Endothelial cell of umbilical vein (primary cell): ENCODE measurements around the gene MPG.

Experiments used
- CTCF ChIP-seq, 2 donors: IDR thresholded peaks; 1 replicate in 1 of 2; 2 replicates in 1 of 2; pipeline ENCODE4 v1.5.1; 2011; ENCODE audit warnings: low read length in 2 of 2, mild to moderate bottlenecking in 2 of 2, moderate library complexity in 2 of 2, control low read depth in 1 of 2, inconsistent platforms in 1 of 2, low read depth in 1 of 2; ENCODE audit not compliant: insufficient read depth in 1 of 2; ENCODE audit errors: extremely low read depth in 1 of 2
- EZH2 ChIP-seq: IDR thresholded peaks from 2 replicates; pipeline ENCODE4 v1.6.1; 2012; ENCODE audit warnings: borderline replicate concordance, low read depth, mild to moderate bottlenecking, moderate library complexity, low read length, inconsistent platforms; ENCODE audit not compliant: severe bottlenecking
- FOS ChIP-seq: IDR thresholded peaks from 2 replicates; pipeline ENCODE4 v1.6.1; 2011; ENCODE audit warnings: mild to moderate bottlenecking, low read length, moderate library complexity, borderline replicate concordance; ENCODE audit not compliant: insufficient read depth
- MAX ChIP-seq: IDR thresholded peaks from 2 replicates; pipeline ENCODE4 v1.6.1; 2011; ENCODE audit not compliant: insufficient read depth, insufficient read length
- MYC ChIP-seq: IDR thresholded peaks from one replicate; pipeline ENCODE4 v1.6.1; 2011; ENCODE audit warnings: mild to moderate bottlenecking, low read depth, low read length
- POLR2A ChIP-seq: IDR thresholded peaks from 2 replicates; pipeline ENCODE4 v1.6.1; 2012; ENCODE audit warnings: low read depth, mild to moderate bottlenecking, control low read depth, low read length
- POLR2AphosphoS5 ChIP-seq: IDR thresholded peaks from 2 replicates; pipeline ENCODE4 v1.6.1; 2012; ENCODE audit warnings: low read depth, mild to moderate bottlenecking, control low read depth, low read length, moderate library complexity; ENCODE audit not compliant: insufficient read depth

GRCh38 chr16:57711-58110, 20.3 kb upstream of the MPG start:
- TF ChIP-seq CTCF (IDR thresholded peaks at IDR 0.05; ENCODE audit: extremely low read depth in 1 of 2, insufficient read depth in 1 of 2, low read depth in 1 of 2, low read length in 2 of 2) = no peak
- TF ChIP-seq POLR2A = no peak
- TF ChIP-seq EZH2 = no peak
- no peak for TF ChIP-seq MAX
- no peak for TF ChIP-seq POLR2AphosphoS5
- TF ChIP-seq FOS = no peak
- TF ChIP-seq MYC = no peak
